Stimulated activated CD8-positive, alpha-beta memory T cell treated with anti-CD3 and anti-CD28 coated beads, Interleukin-7, amount 100 ng/mL, for 1 hour (primary cell): ENCODE results near the gene ALPI.

ENCODE experiments used
- DNase-seq, 2 donors: peaks; one replicate each; pipeline ENCODE4 v3.0.0-alpha.2; 2020; ENCODE audit warnings: low read depth in 2 of 2

Gene ALPI

DNA sequence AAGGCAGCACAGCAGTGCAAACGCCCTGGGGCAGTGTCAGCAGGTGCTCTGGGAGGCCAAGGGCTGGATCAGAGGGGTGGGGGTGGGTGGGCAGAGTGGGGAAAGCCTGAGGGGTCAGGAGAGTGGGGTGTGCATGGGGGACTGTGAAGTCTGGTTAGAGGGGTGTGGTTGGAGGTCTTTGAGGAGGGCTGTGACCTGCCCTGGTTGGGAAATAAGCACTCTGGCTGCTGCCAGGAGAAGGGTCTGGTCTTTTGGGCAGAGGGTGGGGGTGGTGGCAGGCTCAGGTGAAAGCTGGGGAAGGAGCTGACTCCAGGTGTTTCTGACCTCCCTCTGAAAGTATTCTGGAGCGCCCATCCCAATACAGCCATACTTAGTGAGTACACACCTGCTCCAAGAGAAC, 4.2 kb downstream of the ALPI start:
- DNase-seq = no peak

DNA sequence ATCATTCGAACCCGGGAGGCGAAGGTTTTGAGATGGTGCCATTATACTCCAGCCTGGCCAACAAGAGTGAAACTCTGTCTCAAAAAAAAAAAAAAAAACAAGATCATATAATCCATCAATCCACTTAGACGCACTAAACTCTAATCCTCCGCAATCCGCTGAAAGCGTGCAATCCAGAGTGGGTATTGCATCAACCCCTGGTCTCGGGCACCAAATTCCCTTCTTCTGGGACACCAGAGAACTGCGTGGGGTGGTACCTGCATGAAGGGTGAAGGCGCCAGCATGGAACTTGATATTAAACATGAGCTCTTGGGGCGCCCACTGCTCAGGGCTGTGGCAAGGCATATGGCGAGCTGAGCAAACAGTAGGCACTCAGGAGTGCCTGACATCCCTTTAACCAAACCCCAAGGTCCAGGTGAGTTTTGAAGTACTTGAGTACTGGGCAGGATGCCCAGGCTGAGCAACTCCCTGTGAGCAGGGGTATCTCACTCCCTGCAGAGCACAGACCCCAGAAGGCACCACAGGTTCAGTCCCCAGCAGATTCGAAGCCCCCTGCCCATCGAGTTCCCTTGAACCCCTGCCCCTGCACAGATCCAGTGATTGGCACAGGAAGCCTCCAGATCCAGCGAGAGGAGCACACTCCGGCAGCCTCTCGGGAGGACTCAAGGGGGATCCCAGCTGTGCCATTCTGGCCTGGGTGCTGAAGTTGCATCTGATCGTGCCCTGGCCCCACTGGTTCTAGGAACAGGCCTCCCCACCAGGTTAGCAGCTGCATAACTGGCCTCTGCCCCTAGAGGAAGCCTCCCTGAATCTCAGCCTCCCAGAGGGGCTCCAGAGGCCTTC, 8.0 kb downstream of the ALPI start:
- no peak for DNase-seq

DNA sequence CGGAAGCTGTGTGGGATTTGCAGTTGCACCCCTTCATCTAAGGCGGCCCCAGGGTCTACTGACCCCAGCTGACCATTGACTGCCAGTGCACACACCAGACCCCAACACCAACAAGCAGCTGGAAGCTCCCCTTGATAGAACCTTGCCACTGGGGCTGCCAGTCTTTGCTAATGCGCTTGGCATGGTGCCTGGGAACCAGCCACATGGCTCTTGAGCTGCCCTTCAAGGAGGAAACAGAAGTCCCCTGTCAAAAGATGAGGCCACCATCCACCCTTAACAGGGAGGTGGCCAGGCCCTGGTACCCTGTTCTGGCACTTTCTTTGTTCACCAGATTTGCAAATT, 8.6 kb downstream of the ALPI start:
- DNase-seq = no peak

DNA sequence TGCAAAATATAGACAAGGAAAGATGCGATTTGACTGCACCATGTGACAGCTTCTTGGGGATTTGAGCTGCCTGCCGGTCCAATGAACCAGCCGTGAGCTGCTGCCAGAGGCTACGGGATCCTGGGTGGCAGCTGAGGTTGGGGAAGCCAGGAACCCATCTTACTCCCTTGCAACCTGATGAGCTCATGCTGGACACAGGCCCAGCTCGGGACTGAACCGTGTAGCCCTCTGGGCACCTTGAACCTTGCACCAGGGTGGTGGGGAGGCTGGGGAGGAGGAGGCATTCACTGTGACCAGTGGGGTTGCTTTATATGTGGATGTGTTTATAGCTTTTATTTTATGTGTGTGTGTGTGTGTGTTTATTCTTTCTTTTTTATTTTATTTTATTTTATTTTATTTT, 9.1 kb downstream of the ALPI start:
- no peak for DNase-seq

DNA sequence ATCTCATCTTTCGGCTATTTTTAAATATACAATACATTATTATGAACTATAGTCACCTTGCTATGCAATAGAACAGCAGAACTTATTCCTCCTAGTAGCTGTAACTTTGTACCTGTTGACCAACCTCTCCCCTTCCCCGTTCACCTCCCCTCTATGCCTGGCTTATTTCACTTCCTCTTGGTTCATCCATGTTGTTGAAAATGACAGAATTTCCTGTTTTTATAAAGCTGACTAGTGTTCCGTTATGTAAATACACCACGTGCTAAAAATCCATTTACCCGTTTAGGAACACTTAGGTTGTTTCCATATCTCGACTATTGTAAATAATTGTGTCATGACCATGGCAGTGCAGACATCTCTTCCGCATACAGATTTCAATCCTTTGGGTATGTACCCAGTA, 10.3 kb downstream of the ALPI start:
- no peak for DNase-seq

- DNase-seq = no peak
These were observed 17.5 kb downstream of the ALPI start for GRCh38 chr2:232473467-232473890.

GRCh38 chr2:232476045-232476444, 20.1 kb downstream of the ALPI start:
- DNase-seq = no peak

GRCh38 chr2:232476791-232477190, 20.8 kb downstream of the ALPI start:
- DNase-seq = no peak

DNA sequence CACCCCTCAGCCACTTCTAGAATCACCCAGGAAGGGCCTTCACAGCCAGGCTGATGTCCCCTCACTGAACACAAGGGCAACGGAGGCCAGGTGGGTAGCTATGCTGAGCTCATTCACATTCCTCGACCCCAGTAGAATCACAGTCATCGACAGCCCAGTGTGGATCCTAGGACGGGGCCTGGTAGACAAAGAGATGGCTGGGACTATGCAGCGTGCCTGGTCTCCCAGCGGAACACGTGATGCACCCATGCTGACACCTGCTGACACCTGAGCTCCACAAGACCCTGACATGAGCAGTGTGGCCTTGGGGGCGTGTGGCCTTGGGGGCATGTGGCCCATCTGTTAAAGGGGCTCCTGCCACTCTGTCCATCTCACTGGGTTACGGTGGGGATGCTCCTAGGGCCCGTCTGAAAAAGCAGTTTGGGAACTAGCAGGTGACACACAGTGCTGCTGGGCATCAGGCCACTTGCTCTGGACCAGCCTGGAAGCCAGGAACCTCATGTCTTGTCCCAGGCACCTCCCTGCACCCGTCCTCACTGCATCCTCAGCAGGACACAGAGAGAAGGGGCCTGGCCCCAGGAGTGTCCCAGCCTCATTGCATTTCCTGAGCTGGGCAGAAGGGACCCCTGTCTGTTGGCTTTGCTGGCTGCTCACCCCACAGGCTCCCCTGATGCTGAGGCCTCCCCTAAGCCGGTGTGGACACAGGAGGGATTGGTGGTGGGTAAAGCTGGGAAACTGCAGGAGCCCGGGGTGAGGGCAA, 22.0 kb downstream of the ALPI start:
- no peak for DNase-seq

DNA sequence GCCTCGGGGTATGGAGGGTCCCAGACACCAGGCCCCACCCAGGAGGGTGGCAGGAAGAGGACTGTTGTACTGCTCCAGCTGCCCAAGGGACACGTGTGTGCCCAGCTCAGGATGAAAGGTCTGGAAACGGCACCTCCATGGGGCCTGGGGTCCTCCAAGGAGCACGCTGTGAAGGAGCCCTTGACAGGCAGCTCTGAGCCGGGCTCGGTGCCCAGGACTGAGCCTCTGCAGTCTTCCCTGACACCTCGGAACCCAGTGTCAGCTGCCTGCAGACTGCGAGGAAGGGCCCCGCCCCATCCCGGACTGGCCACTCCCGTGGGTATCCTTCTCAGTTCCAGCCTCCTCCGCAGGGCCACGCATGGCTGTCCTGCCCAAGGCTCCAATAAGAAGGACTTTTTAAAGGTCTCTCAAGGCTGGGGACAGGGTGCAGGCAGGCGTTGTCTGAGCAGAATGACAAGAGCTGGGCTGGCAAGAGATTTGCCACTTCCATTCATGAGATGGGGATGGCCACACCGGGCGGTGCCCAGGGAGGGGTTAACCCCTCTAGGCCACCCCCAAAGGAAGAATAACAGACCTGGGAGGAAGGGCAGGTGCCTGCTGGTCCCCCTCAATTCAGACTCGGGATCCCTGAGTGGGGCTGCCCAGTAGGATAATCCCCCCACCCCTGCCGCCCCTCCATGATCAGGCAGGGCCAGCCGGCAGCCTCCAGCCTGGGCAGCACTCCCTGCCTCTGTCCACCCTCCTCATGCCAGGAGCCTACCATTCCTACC, 22.8 kb downstream of the ALPI start:
- DNase-seq = no peak

DNA sequence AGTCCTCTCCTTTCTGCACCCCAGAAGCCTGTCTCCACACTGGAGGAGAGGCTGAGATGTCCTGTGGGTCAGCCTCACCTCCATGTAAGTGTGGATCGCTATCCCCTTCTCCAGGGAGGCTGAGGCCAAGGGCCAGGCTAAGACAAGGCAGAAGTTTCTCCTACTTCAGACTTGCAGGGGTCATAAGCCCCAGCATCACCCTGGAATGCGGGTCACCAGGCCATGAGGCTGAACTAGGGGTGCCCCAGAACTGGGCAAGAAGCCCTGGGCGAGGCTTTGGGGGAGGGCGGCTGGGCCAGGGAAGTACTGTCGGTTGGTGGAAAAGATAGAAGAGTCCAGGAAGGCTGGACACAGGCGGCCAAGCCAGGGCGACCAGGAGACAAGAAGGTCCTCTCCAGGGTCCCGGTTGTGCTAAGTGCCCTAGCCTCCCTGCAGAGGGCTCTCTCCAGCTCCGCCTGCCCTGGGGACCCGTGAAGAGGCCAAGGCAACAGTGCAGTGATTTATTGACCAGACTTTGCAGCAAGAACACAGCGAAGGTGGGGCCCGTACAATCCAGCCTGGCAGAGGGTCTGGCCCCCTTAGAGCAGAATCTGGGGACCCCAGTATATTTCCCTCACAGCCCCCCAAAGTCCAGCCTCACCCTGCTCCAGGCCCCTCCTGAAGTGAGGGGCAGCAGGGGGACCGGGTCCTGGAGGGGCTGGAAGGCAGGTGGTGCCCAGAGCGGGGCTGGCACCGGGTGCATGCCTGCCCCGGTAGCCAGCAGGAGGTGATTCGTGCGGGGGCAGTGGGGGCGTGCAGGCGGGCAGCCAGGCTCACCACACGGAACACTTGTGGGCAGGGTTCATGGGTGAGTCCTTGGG, 23.6 kb downstream of the ALPI start:
- DNase-seq = no peak

DNA sequence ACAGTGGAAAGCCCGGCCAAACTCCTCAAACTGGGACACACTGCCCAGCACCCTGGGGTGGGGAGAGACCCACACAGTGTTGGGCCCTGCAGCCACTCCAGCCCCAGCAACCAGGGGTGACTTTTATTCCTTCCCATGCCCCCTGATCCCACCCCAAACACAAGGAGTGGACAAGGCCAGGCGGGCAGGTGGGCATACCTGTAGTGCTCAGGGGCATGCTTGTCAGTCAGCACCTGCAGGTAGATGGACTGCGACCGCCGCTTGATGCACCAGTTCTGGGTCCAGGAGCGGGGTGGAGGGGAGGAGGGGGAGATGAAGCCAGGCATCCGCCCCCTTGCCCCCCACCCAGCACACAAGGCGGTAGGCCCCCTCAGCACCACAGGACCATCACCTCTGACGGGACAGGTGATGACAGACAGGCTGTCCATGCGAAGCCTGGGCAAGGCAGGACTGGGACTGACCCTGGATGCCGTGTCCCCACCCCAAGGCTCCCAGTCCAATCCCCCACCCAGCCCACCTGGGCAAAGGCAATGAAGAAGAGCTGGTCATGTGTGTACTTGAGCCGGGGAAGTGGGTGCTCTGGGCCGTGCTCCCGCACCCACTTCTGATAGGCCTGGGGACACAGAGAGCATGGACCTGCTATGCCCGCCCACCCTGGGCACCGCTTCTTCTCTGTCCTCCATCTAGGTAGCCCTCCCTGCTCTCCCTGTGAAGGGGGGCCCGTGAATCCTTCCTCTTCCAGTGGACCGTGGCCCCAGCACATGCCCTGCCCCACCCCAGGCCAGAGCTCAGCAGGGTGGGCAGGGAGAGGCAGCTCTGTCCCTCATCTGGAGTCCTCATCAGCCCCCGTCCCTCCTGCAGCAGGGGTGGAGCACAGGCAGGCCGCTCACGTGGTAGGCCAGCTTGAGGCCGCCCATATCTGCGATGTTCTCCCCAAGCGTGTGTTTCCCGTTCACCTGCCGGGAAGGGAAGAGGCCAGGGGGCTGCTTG, 24.5 kb downstream of the ALPI start:
- DNase-seq = no peak

DNA sequence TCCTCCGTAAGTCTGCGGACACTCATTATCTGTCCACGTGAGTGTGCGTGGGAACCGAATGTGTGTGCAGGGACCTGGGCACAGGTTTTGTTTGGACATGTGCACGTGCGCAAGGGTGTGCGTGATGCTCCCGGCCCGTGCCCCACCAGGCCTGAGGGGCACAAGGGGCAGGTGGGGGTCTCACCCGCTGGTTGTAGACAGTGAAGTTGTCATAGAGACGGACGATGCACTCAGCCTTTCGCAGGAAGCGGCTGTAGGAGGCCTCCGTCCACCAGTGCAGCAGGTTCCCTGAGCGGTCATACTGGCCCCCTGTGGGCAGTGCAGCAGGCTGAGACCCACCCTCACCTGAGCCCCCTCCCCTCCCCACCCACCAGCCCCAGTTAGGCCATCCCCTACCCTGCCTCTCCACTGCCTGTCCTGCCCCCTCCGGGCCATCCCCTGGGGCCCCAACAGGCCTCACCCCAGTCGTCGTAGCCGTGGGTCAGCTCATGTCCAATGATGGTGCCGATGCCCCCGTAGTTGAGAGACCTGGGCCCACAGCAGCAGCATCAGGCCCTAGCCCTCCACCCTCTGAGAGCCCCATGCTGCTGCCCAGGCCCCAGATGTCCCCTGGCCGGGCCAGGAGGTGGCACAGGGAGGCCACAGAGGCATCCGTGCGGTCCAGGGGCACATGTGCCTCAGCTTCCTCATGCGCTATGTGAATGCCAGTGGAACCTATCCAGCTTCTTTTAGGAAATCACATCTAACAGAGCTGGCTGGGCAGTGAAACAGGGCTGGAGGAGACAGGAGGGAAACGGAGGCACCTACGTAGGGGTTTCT, 25.6 kb downstream of the ALPI start:
- no peak for DNase-seq

- DNase-seq = no peak
These were observed 26.6 kb downstream of the ALPI start for GRCh38 chr2:232482301-232483238.

DNA sequence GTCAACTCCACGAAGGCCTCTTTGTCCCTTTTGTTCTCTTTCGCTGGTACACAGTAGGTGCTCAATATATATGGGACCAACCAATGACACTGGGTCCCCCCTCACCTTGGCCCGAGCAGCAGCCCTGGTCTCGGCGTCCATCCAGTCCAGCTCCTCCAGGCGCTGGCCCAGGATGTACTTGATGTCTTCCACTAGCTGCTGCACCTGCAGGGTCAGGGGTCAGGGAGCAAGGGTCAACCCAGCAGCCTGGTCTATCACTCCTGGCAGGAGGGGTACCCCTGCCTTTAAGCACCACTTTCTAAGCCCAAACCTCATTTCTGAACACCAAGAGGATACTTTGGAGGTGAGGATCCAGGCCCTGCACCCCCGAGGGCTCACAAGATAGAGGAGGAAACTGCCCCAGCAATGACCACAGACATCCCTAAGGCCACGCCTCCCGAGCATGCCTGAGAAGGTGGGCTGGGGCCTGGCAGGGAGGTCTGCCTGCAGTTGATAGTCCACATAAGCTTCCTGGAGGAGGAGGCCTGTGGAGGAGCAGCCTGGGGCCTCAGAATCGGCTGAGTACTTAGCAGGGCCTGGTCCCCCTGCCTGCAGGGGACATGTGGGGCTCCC, 27.5 kb downstream of the ALPI start:
- no peak for DNase-seq

- no peak for DNase-seq
These were observed 28.1 kb downstream of the ALPI start for GRCh38 chr2:232483923-232484627.

DNA sequence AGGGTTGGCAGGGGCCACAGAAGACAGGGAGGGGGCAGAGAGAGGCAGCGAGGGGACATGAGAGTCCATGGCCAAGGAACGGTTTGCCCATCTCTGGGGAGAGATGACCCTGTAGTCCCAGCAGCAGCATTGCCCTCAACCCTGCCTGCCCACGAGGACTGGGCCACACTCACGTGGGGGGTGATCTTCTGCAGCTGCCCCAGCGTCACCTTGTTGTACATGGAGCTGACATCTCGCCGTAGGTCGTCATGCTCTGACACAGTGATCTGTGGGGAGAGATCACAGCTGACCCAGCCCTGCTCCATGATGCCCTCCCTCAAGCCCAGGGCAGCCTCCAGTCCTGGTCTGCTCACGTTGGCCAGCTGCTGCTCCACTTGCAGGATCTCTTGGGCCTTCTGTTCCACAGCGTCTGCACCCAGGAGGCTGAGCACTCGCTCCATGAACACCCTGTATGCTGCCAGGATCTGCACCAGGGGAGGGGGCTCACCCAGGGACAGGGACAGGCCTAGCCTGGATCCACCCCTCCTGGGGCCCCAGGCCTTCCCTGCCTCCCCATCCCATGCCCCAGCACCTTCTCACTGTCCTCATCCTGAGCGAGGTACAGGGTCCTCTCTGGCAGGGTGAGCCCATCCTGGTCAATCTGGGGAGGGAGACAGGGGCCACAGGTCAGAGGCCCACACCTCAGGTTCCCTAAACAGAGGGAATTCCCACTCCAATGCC, 28.8 kb downstream of the ALPI start:
- DNase-seq = no peak
